Hair follicular keratinocyte (primary cell): ENCODE data around the gene CHD1. TPM values are rescaled to one million over a fixed set of nuclear protein-coding genes. Genes with fewer than 3 reads are reported as not detected.

Experiments used
- total RNA-seq: library from RNA; depleted of rRNA; stranded (reverse); fragments of >200 nt; gene quantifications from 2 replicates; pipeline ENCODE4 v1.2.3, GENCODE V29; 2015

CHD1 gene
- 16.9 and 22.9 TPM in 2 replicates for total RNA-seq

DNA sequence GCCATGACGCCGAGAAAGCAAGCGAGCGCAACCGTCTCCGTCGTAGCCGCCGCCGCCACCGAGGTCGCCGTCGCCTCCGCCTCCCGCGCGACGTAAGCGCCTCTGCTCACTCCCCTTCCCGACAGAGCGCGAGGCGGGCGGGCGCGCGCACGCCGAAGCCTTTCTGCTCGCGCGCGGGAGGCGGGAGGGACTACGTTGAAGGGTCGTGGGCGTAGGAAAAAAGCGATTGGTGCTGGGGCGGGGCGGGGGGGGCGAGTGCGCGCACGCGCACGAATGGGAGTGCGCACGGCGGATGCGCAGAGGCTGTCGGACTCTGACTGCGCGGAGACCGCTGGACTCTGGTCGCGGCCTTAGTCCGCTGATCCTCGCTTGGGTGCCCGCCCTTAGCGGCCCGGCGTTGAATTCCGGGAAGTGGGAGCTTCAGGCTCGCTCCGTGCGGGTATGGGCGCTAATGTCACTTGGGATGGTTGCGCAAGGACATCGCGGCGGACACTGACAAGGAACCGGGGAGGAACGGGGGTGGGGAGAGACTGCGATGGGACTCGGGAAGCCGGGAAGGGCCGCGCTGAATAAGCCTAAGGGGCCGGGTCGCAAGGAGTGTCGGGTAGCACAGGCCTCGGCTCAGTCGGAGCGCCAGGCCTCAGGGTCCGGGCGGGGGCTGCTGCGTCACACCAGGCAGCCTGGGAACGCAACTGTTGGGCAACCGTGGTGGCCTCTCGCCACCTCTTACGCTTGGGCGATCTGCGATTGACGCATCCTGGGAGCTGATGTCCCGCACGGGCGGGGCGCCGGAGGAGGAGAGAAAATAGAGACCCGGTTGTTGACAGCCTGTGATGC lies at the start of gene CHD1:
CHD1 (minus strand) TSS at position 135 of the 837 bp plus-strand sequence. CDS start 2,621 bp downstream, outside the sequence.

Other genes starting within 250 kb of the CHD1 start
- gene RGMB, start 155.3 kb downstream of the CHD1 start, total RNA-seq: 37.3 and 40.4 TPM in 2 replicates